Natural killer cell (primary cell): ENCODE measurements around the gene CHST6. TPM values are rescaled to one million over a fixed set of nuclear protein-coding genes. Genes with fewer than 3 reads are reported as not detected.
A peak's percentile ranks its signal among the peaks of the same experiment; 100 is the strongest.

Source experiments
- ATAC-seq, 3 donors: fragments of 150-1000 bp in 2 of 3; fragments of 200-7000 bp in 1 of 3; cut with Tn5 transposase; 1 replicate in 1 of 3; 2 replicates in 2 of 3; pipeline ENCODE4 v1.10.0; 2021; ENCODE audit warnings: mild to moderate bottlenecking in 2 of 3, moderate library complexity in 2 of 3
- DNase-seq, 2 donors: peaks; one replicate each; pipeline versions ENCODE4 v3.0.0 to v3.0.0-alpha.2; 2013 to 2021; ENCODE audit warnings: mixed read lengths in 1 of 2
- H3K27ac ChIP-seq: one replicate; pipeline ENCODE4 v1.5.1; 2013; ENCODE audit warnings: mild to moderate bottlenecking, low read length
- H3K27me3 ChIP-seq: one replicate; pipeline ENCODE4 v1.6.1; 2013; ENCODE audit warnings: low read length; ENCODE audit not compliant: control insufficient read depth, insufficient read depth
- H3K36me3 ChIP-seq: one replicate; pipeline ENCODE4 v1.6.1; 2013; ENCODE audit warnings: low read length; ENCODE audit not compliant: control insufficient read depth, insufficient read depth
- H3K4me1 ChIP-seq: one replicate; pipeline ENCODE4 v1.6.1; 2013; ENCODE audit warnings: low read length; ENCODE audit not compliant: control insufficient read depth, insufficient read depth
- H3K4me3 ChIP-seq: one replicate; pipeline ENCODE4 v1.5.1; 2013; ENCODE audit warnings: low read length
- H3K9me3 ChIP-seq: one replicate; pipeline ENCODE4 v1.6.1; 2013; ENCODE audit warnings: low read length; ENCODE audit not compliant: control insufficient read depth, insufficient read depth
- H3K27ac Mint-ChIP-seq, 2 donors: one replicate each; pipeline ENCODE4 v1.8.0; 2022; ENCODE audit warnings: mild to moderate bottlenecking in 2 of 2, mixed read lengths in 2 of 2, moderate library complexity in 1 of 2
- H3K27me3 Mint-ChIP-seq, 2 donors: one replicate each; pipeline ENCODE4 v1.8.0; 2022; ENCODE audit warnings: low read depth in 2 of 2, mixed read lengths in 2 of 2
- H3K36me3 Mint-ChIP-seq: one replicate; pipeline ENCODE4 v1.8.0; 2022; ENCODE audit warnings: mixed read lengths
- H3K4me1 Mint-ChIP-seq, 2 donors: one replicate each; pipeline ENCODE4 v1.8.0; 2022; ENCODE audit warnings: mixed read lengths in 2 of 2
- H3K4me3 Mint-ChIP-seq: one replicate; pipeline ENCODE4 v1.8.0; 2022; ENCODE audit warnings: mild to moderate bottlenecking, moderate library complexity, mixed read lengths
- H3K9me3 Mint-ChIP-seq, 2 donors: one replicate each; pipeline ENCODE4 v1.8.0; 2022; ENCODE audit warnings: mixed read lengths in 2 of 2
- CTCF ChIP-seq: fragments of 200-600 bp; IDR thresholded peaks from one replicate; pipeline ENCODE4 v1.8.0; 2022; ENCODE audit warnings: antibody characterized with exemption
- WGBS: methylation state at CpG from one replicate; pipeline ENCODE4 v1.1.7; 2013; ENCODE audit warnings: missing lambda C conversion rate; ENCODE audit not compliant: insufficient coverage; 5-methylcytosine and 5-hydroxymethylcytosine counted together
- intact Hi-C: fragments of 100-400 bp; cut with micrococcal nuclease; formaldehyde crosslinking; loops from one replicate; pipeline ENCODE4 v1.14.2; 2022
- total RNA-seq, 4 donors: library from RNA; stranded (reverse); fragments of 120-200 nt in 1 of 4; gene quantifications; one replicate each; pipeline versions ENCODE4 v1.2.3 to v1.2.4, GENCODE V29; 2013 to 2022

Gene CHST6
- total RNA-seq, 3 donors from 2014 or later (not counting 1 experiment from before 2014, with no cell fraction given), result not detected

DNA sequence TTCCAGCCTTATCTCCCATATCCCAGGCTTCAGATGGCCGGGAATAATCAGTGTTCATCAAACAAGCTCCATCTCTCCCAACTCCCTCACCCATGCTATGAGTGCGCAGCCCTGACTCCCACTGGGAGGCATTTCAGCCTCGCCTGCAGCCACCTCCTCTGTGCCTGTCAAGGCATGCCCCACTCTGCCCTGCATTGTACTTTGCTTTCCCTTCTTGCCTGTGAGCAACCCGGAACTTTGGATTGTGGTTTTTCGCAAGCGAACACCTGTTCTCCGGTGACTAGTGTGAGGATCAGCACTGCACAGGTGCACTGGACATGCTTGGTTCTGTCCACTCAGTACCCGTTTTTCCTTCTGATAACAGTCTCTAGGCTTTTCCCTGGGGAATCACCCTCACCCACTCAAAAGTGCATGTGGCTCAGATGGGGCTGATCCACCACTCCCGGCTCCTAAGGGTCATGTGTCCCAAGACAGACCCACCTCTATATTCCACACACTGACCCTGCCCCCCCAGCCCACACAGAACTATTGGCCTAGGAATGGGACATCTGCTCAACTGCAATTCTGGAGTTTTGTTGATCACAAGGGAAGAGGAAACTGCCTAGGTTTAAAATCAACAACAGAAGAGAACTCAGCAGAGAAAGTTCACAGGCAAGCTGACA is 9.1 kb downstream of the CHST6 start:
- Mint-ChIP-seq H3K9me3 (no peaks in the 10 kb centered on the region), H3K36me3 (no peaks in the 10 kb centered on the region), H3K4me1 (no peaks in the 10 kb centered on the region), H3K27ac (no peak overlapping the region), H3K4me3 (no peak overlapping the region), H3K27me3 (peaks cover 8 to 9% of the 10 kb centered on the region in 2 donors)
- no peak overlapping the region for H3K27ac ChIP-seq
- intact Hi-C loops, result no loop called here
- TF ChIP-seq CTCF, result no peak
- no peaks in the 10 kb centered on the region for H3K27me3 ChIP-seq
- H3K4me1 ChIP-seq, result no peaks in the 10 kb centered on the region
- H3K36me3 ChIP-seq, result no peaks in the 10 kb centered on the region
- no peak for ATAC-seq
- 82% methylated on average over 9 of the region's 9 CpGs for WGBS
- H3K9me3 ChIP-seq, result no peaks in the 10 kb centered on the region
- no peak overlapping the region for H3K4me3 ChIP-seq
- DNase-seq, result no peak

DNA sequence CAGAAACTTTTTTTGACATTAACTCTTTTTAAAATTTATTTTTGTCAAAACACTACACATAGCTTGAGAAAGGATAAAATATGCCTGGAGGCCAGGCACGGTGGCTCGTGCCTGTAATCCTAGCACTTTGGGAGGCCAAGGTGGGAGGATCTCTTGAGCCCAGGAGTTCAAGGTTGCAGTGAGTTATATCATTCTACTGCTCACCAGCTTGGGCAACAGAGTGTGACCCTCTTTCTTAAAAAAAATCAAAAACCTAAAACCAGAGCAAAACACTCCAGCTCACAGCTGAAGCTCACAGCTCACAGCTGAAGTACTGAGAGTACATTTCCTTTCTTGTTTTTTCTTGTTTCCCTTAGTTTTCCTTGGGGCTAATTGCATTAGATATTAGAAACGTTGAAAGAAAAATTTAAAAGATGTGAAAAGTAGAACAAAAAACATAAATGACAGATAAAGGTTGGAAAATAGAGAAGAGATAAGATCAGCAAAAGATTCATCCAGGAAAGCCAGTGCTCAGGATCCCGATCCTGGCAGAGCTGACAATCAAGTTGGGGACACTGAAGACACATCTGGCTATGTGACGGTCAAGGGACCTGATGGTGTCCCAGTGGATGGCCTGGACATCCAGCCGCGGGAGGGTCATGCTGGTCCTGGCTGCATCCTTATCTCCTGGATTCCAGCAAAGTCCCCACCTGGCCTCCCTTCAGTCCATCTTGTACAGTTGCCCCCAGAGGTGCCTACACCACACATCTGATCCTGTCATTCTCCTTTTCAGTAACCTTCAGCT is 9.8 kb downstream of the CHST6 start:
- no peak for TF ChIP-seq CTCF
- H3K36me3 Mint-ChIP-seq, result no peaks in the 10 kb centered on the region
- no peaks in the 10 kb centered on the region for H3K4me1 Mint-ChIP-seq
- H3K4me3 ChIP-seq, result no peak overlapping the region
- no peaks in the 10 kb centered on the region for H3K27me3 ChIP-seq
- H3K36me3 ChIP-seq, result no peaks in the 10 kb centered on the region
- no peaks in the 10 kb centered on the region for H3K9me3 ChIP-seq
- WGBS, result 85% methylated on average over 7 of the region's 7 CpGs
- no peaks in the 10 kb centered on the region for H3K4me1 ChIP-seq
- intact Hi-C loops, result no loop called here
- H3K9me3 Mint-ChIP-seq, result no peaks in the 10 kb centered on the region
- no peak overlapping the region for H3K27ac Mint-ChIP-seq
- H3K27ac ChIP-seq, result no peak overlapping the region
- H3K4me3 Mint-ChIP-seq, result no peak overlapping the region
- H3K27me3 Mint-ChIP-seq, result peaks cover 8 to 9% of the 10 kb centered on the region in 2 donors
- DNase-seq (no peak), ATAC-seq (peak in 1 of 3 donors; percentile 24)

GRCh38 chr16:75483222-75483621 is 12.0 kb downstream of the CHST6 start:
- Mint-ChIP-seq H3K27me3 (peaks cover 4% of the 10 kb centered on the region in 2 donors), H3K4me1 (no peaks in the 10 kb centered on the region), H3K36me3 (no peaks in the 10 kb centered on the region), H3K9me3 (no peaks in the 10 kb centered on the region), H3K27ac (no peak overlapping the region), H3K4me3 (no peak overlapping the region)
- no peak for TF ChIP-seq CTCF
- DNase-seq (no peak), ATAC-seq (no peak)
- H3K4me1 ChIP-seq, result no peaks in the 10 kb centered on the region
- no peak overlapping the region for H3K27ac ChIP-seq
- intact Hi-C loops, result no loop called here
- H3K4me3 ChIP-seq, result no peak overlapping the region
- WGBS, result 86% methylated on average over 2 of the region's 2 CpGs
- no peaks in the 10 kb centered on the region for H3K27me3 ChIP-seq
- H3K9me3 ChIP-seq, result no peaks in the 10 kb centered on the region
- H3K36me3 ChIP-seq, result no peaks in the 10 kb centered on the region
